Measurements from ENCODE around the gene GRIN1.

Gene GRIN1

DNA sequence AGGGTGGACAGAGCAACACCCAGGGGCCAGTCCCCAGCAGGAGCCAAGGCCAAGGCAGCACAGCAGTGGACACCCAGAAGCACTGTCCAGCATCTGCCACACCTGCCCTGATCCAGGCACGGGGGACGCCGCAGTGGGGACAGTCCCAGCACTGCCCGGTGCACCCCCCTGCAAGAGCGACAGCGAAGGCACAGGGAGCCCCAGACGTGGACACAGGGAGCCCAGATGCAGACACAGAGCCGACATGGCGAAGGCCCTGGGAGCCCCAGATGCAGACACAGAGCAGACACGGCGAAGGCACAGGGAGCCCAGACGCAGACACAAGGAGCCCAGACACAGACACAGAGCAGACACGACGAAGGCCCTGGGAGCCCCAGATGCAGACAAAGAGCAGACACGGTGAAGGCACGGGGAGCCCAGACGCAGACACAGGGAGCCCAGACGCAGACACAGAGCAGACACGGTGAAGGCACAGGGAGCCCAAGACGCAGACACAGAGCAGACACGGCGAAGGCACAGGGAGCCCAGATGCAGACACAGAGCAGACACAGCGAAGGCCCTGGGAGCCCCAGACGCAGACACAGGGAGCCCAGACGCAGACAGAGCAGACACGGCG, 45.1 kb downstream of the GRIN1 start:
- Histone ChIP-seq H3K9me3 (replicated peaks in 1 of 2; ENCODE audit: control insufficient read depth in 2 of 2, insufficient read depth in 1 of 2, low read depth in 1 of 2, low read length in 2 of 2) (no peaks in the 10 kb centered on the region), H3K4ac (ENCODE audit: low read length) (no peak overlapping the region), H3K9ac (ENCODE audit: low read depth, low read length, poor library complexity) (no peak overlapping the region), H3K79me1 (ENCODE audit: low read depth, low read length) (peaks cover 28% of the 10 kb centered on the region), H4K91ac (ENCODE audit: low read depth, low read length, poor library complexity) (no peak overlapping the region), H3K4me2 (ENCODE audit: insufficient read depth, low read length, poor library complexity, severe bottlenecking) (no peak overlapping the region), H3K23ac (ENCODE audit: low read depth, low read length, poor library complexity) (peak overlapping the region; percentile 43), H3K27ac (replicated peaks; ENCODE audit: low read length) (no peak overlapping the region), H2BK15ac (ENCODE audit: low read length) (no peak overlapping the region), H2BK120ac (ENCODE audit: low read depth, low read length) (no peak overlapping the region), H3K14ac (ENCODE audit: low read length) (no peak overlapping the region), H3K4me3 (ENCODE audit: low read length in 2 of 2) (no peak overlapping the region), H2BK5ac (ENCODE audit: low read length) (no peak overlapping the region), H2AK5ac (ENCODE audit: low read depth, low read length) (no peak overlapping the region), H2AFZ (ENCODE audit: low read length) (no peak overlapping the region), H3K18ac (ENCODE audit: low read length) (no peak overlapping the region), H2BK12ac (ENCODE audit: low read length) (no peak overlapping the region), H3K36me3 (replicated peaks in 1 of 2; ENCODE audit: control insufficient read depth in 2 of 2, insufficient read depth in 2 of 2, low read length in 2 of 2) (peaks cover 34 to 74% of the 10 kb centered on the region in 2 donors), H4K8ac (ENCODE audit: low read depth, low read length) (no peak overlapping the region), H3K4me1 (ENCODE audit: control insufficient read depth in 2 of 2, insufficient read depth in 1 of 2, low read depth in 1 of 2, low read length in 2 of 2) (peaks cover 8% of the 10 kb centered on the region in 2 donors), H3K27me3 (ENCODE audit: control insufficient read depth in 3 of 3, insufficient read depth in 3 of 3, low read depth in 1 of 3, low read length in 3 of 3) (peaks cover 0 to 2% (median 0%) of the 10 kb centered on the region in 3 experiments)
- no peak for DNase-seq (ENCODE audit: low spot score)
- no CpG with 5 or more reads among the region's 27 CpGs for WGBS, 2 donors (ENCODE audit: extremely low coverage in 2 of 2, insufficient read length in 2 of 2, insufficient replicate concordance in 1 of 2)

DNA sequence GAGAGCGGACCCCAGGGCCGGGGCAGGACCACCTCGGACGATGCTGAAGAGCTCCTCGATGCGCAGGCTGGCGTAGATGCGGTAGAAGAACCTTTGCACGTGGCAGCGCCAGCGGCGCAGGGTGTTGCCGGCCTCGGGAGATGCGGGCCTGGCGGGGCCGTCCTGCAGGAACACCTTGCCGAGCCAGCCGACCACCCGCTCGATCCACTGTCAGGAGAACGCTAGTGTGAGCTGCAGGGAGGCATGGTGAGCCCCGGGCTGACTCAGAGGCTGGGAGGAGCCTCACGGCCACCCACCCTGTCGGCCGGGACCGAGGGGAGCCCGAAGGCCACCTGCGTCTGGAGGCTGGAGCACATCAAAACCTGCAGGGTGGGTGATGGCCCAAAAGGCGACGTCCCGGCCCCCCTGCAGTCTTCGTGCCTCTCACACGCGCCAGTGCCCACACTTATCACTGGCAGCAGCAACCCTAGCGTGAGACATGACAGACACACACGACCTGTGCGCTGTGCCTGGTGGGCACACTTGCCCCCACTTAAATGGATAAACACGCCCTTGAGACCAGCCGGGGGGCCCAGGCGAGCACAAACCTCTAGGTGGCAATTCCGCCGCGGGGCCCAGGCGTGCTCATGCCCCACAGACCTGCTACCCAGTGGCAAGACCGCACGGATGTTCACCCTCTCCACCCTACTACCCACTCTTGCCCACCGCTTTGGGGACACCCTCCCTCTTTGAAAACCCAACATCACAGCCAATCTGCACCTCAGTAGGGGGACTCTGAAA, 46.1 kb downstream of the GRIN1 start:
- H2AFZ ChIP-seq (ENCODE audit: low read length), result no peak overlapping the region
- H3K4me3 ChIP-seq (ENCODE audit: low read length in 2 of 2), result no peak overlapping the region
- H3K18ac ChIP-seq (ENCODE audit: low read length), result no peak overlapping the region
- no peak overlapping the region for H2BK15ac ChIP-seq (ENCODE audit: low read length)
- H3K27ac ChIP-seq (replicated peaks; ENCODE audit: low read length), result no peak overlapping the region
- H3K4me2 ChIP-seq (ENCODE audit: insufficient read depth, low read length, poor library complexity, severe bottlenecking), result no peak overlapping the region
- peaks cover 12 to 17% of the 10 kb centered on the region in 2 donors for H3K4me1 ChIP-seq (ENCODE audit: control insufficient read depth in 2 of 2, insufficient read depth in 1 of 2, low read depth in 1 of 2, low read length in 2 of 2)
- H3K27me3 ChIP-seq (ENCODE audit: control insufficient read depth in 3 of 3, insufficient read depth in 3 of 3, low read depth in 1 of 3, low read length in 3 of 3), result peaks cover 0 to 2% (median 0%) of the 10 kb centered on the region in 3 experiments
- peaks cover 31% of the 10 kb centered on the region for H3K79me1 ChIP-seq (ENCODE audit: low read depth, low read length)
- H3K4ac ChIP-seq (ENCODE audit: low read length), result no peak overlapping the region
- H2BK120ac ChIP-seq (ENCODE audit: low read depth, low read length), result no peak overlapping the region
- H3K23ac ChIP-seq (ENCODE audit: low read depth, low read length, poor library complexity), result peak overlapping the region; percentile 65
- H2BK5ac ChIP-seq (ENCODE audit: low read length), result no peak overlapping the region
- no peak for DNase-seq (ENCODE audit: low spot score)
- WGBS, 2 donors (ENCODE audit: extremely low coverage in 2 of 2, insufficient read length in 2 of 2, insufficient replicate concordance in 1 of 2), result no CpG with 5 or more reads among the region's 48 CpGs
- no peaks in the 10 kb centered on the region for H3K9me3 ChIP-seq (replicated peaks in 1 of 2; ENCODE audit: control insufficient read depth in 2 of 2, insufficient read depth in 1 of 2, low read depth in 1 of 2, low read length in 2 of 2)
- H4K8ac ChIP-seq (ENCODE audit: low read depth, low read length), result no peak overlapping the region
- H3K9ac ChIP-seq (ENCODE audit: low read depth, low read length, poor library complexity), result no peak overlapping the region
- peaks cover 36 to 68% of the 10 kb centered on the region in 2 donors for H3K36me3 ChIP-seq (replicated peaks in 1 of 2; ENCODE audit: control insufficient read depth in 2 of 2, insufficient read depth in 2 of 2, low read length in 2 of 2)
- no peak overlapping the region for H2BK12ac ChIP-seq (ENCODE audit: low read length)
- H3K14ac ChIP-seq (ENCODE audit: low read length), result no peak overlapping the region
- no peak overlapping the region for H4K91ac ChIP-seq (ENCODE audit: low read depth, low read length, poor library complexity)
- H2AK5ac ChIP-seq (ENCODE audit: low read depth, low read length), result no peak overlapping the region

DNA sequence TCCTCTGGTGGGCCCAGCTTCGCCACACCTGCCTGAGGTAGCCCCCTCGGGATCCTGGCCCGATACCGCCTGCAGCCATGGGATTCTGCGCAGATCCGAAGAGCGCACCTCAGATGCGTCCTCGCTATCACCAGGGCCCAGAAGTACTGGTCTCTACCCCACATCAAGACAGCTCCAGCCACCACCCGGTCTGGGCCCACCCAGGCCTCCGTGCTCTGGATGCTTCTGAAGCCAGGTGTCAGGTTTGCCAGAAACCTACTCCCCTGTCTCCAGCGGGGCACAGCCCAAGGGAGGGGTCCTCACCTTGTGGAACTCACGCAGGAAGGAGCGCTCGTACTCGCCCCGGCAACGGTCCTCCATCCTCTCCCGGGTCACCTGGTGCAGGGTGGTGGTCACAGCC, 47.0 kb downstream of the GRIN1 start:
- Histone ChIP-seq H3K14ac (ENCODE audit: low read length) (no peak overlapping the region), H3K27ac (replicated peaks; ENCODE audit: low read length) (no peak overlapping the region), H3K4me1 (ENCODE audit: control insufficient read depth in 2 of 2, insufficient read depth in 1 of 2, low read depth in 1 of 2, low read length in 2 of 2) (peaks cover 12 to 17% of the 10 kb centered on the region in 2 donors), H2AFZ (ENCODE audit: low read length) (no peak overlapping the region), H3K36me3 (replicated peaks in 1 of 2; ENCODE audit: control insufficient read depth in 2 of 2, insufficient read depth in 2 of 2, low read length in 2 of 2) (peaks cover 35 to 68% of the 10 kb centered on the region in 2 donors), H3K18ac (ENCODE audit: low read length) (no peak overlapping the region), H3K9ac (ENCODE audit: low read depth, low read length, poor library complexity) (no peak overlapping the region), H3K9me3 (replicated peaks in 1 of 2; ENCODE audit: control insufficient read depth in 2 of 2, insufficient read depth in 1 of 2, low read depth in 1 of 2, low read length in 2 of 2) (no peaks in the 10 kb centered on the region), H3K79me1 (ENCODE audit: low read depth, low read length) (peaks cover 28% of the 10 kb centered on the region), H3K4ac (ENCODE audit: low read length) (no peak overlapping the region), H3K4me3 (ENCODE audit: low read length in 2 of 2) (no peak overlapping the region), H3K23ac (ENCODE audit: low read depth, low read length, poor library complexity) (peak overlapping the region; percentile 65), H2AK5ac (ENCODE audit: low read depth, low read length) (no peak overlapping the region), H3K4me2 (ENCODE audit: insufficient read depth, low read length, poor library complexity, severe bottlenecking) (no peak overlapping the region), H2BK12ac (ENCODE audit: low read length) (no peak overlapping the region), H4K91ac (ENCODE audit: low read depth, low read length, poor library complexity) (no peak overlapping the region), H4K8ac (ENCODE audit: low read depth, low read length) (no peak overlapping the region), H2BK15ac (ENCODE audit: low read length) (no peak overlapping the region), H2BK5ac (ENCODE audit: low read length) (no peak overlapping the region), H3K27me3 (ENCODE audit: control insufficient read depth in 3 of 3, insufficient read depth in 3 of 3, low read depth in 1 of 3, low read length in 3 of 3) (peaks cover 0 to 2% (median 0%) of the 10 kb centered on the region in 3 experiments), H2BK120ac (ENCODE audit: low read depth, low read length) (no peak overlapping the region)
- DNase-seq (ENCODE audit: low spot score), result no peak
- no CpG with 5 or more reads among the region's 19 CpGs for WGBS, 2 donors (ENCODE audit: extremely low coverage in 2 of 2, insufficient read length in 2 of 2, insufficient replicate concordance in 1 of 2)

DNA sequence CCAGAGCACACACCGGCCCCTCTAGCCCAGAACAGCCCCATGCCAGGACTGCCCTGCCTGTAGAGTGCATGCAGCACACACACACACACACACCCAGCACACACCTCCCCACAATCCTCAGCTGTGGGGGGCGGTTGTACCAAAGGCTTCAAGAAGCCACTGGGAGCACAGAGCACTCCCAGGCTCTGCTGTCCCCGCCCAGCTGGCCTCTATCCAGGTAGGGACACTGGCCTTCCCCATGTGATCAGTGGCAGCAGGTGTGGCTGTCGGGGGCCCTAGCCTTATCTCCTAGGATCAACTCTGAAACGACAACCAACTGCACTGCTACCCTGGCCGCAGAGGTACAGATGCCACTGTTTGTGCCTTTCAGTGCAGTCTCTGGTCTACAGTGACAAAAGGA, 47.4 kb downstream of the GRIN1 start:
- no peak overlapping the region for H3K4me2 ChIP-seq (ENCODE audit: insufficient read depth, low read length, poor library complexity, severe bottlenecking)
- H4K91ac ChIP-seq (ENCODE audit: low read depth, low read length, poor library complexity), result no peak overlapping the region
- H3K9ac ChIP-seq (ENCODE audit: low read depth, low read length, poor library complexity), result peak overlapping the region; percentile 21
- H3K36me3 ChIP-seq (replicated peaks in 1 of 2; ENCODE audit: control insufficient read depth in 2 of 2, insufficient read depth in 2 of 2, low read length in 2 of 2), result peaks cover 33 to 68% of the 10 kb centered on the region in 2 donors
- no peak overlapping the region for H3K27ac ChIP-seq (replicated peaks; ENCODE audit: low read length)
- H2BK15ac ChIP-seq (ENCODE audit: low read length), result no peak overlapping the region
- no peak overlapping the region for H3K4ac ChIP-seq (ENCODE audit: low read length)
- H3K4me3 ChIP-seq (ENCODE audit: low read length in 2 of 2), result peak overlapping the region in 1 of 2 donors; percentile 100
- no peak overlapping the region for H3K14ac ChIP-seq (ENCODE audit: low read length)
- DNase-seq (ENCODE audit: low spot score), result no peak
- no peak overlapping the region for H2BK120ac ChIP-seq (ENCODE audit: low read depth, low read length)
- H3K9me3 ChIP-seq (replicated peaks in 1 of 2; ENCODE audit: control insufficient read depth in 2 of 2, insufficient read depth in 1 of 2, low read depth in 1 of 2, low read length in 2 of 2), result no peaks in the 10 kb centered on the region
- no peak overlapping the region for H4K8ac ChIP-seq (ENCODE audit: low read depth, low read length)
- no peak overlapping the region for H2BK5ac ChIP-seq (ENCODE audit: low read length)
- peaks cover 0 to 2% (median 0%) of the 10 kb centered on the region in 3 experiments for H3K27me3 ChIP-seq (ENCODE audit: control insufficient read depth in 3 of 3, insufficient read depth in 3 of 3, low read depth in 1 of 3, low read length in 3 of 3)
- no peak overlapping the region for H2BK12ac ChIP-seq (ENCODE audit: low read length)
- WGBS, 2 donors (ENCODE audit: extremely low coverage in 2 of 2, insufficient read length in 2 of 2, insufficient replicate concordance in 1 of 2), result no CpG with 5 or more reads among the region's 6 CpGs
- no peak overlapping the region for H2AK5ac ChIP-seq (ENCODE audit: low read depth, low read length)
- peaks cover 27% of the 10 kb centered on the region for H3K79me1 ChIP-seq (ENCODE audit: low read depth, low read length)
- H3K4me1 ChIP-seq (ENCODE audit: control insufficient read depth in 2 of 2, insufficient read depth in 1 of 2, low read depth in 1 of 2, low read length in 2 of 2), result peaks cover 12 to 17% of the 10 kb centered on the region in 2 donors
- H3K18ac ChIP-seq (ENCODE audit: low read length), result no peak overlapping the region
- no peak overlapping the region for H2AFZ ChIP-seq (ENCODE audit: low read length)
- peak overlapping the region; percentile 65 for H3K23ac ChIP-seq (ENCODE audit: low read depth, low read length, poor library complexity)

Measured in neuronal stem cell (in vitro differentiated cells).